HCT116 (cell line): ENCODE data around the gene MOB3C.

Experiments used
- CBX3 ChIP-seq: IDR thresholded peaks from 2 replicates; pipeline ENCODE4 v1.6.1; 2012; ENCODE audit warnings: low read depth
- CEBPB ChIP-seq: IDR thresholded peaks from 2 replicates; pipeline ENCODE4 v1.6.1; 2012; ENCODE audit warnings: low read depth
- CTCF ChIP-seq, 3 experiments: fragments of 200-600 bp in 1 of 3; sonication (generic) in 1 of 3; IDR thresholded peaks in 2 of 3; conservative IDR thresholded peaks in 1 of 3; 2 replicates each; pipeline ENCODE4 v1.5.1; 2012 to 2017; ENCODE audit warnings: low read depth in 2 of 3, low read length in 2 of 3, antibody characterized with exemption in 1 of 3, borderline replicate concordance in 1 of 3, control low read depth in 1 of 3, mild to moderate bottlenecking in 1 of 3, mixed read lengths in 1 of 3, mixed run types in 1 of 3, moderate library complexity in 1 of 3; ENCODE audit not compliant: insufficient read depth in 1 of 3
- EZH2 ChIP-seq: fragments of 200-600 bp; sonication (generic); IDR thresholded peaks from 2 replicates; pipeline ENCODE4 v1.6.1; 2017; ENCODE audit warnings: antibody characterized with exemption, mixed run types
- EZH2phosphoT487 ChIP-seq: fragments of 200-600 bp; IDR thresholded peaks from 2 replicates; pipeline ENCODE4 v1.6.1; 2018; ENCODE audit warnings: antibody characterized with exemption, borderline replicate concordance
- JUND ChIP-seq: IDR thresholded peaks from 2 replicates; pipeline ENCODE4 v1.6.1; 2012
- MAX ChIP-seq: IDR thresholded peaks from 2 replicates; pipeline ENCODE4 v1.6.1; 2012
- POLR2A ChIP-seq: IDR thresholded peaks from 2 replicates; pipeline ENCODE4 v1.7.0; 2011; ENCODE audit warnings: borderline replicate concordance; ENCODE audit not compliant: insufficient read depth, insufficient read length; ENCODE audit errors: extremely low read depth
- POLR2AphosphoS5 ChIP-seq: IDR thresholded peaks from 2 replicates; pipeline ENCODE4 v1.6.1; 2011; ENCODE audit warnings: mild to moderate bottlenecking, low read depth, low read length, moderate library complexity
- RAD21 ChIP-seq: IDR thresholded peaks from 2 replicates; pipeline ENCODE4 v1.6.1; 2012; ENCODE audit warnings: low read depth, mild to moderate bottlenecking
- REST ChIP-seq: IDR thresholded peaks from 2 replicates; pipeline ENCODE4 v1.6.1; 2012; ENCODE audit warnings: low read depth
- SP1 ChIP-seq: IDR thresholded peaks from 2 replicates; pipeline ENCODE4 v1.6.1; 2012; ENCODE audit warnings: low read depth
- YY1 ChIP-seq: IDR thresholded peaks from 2 replicates; pipeline ENCODE4 v1.6.1; 2011; ENCODE audit warnings: low read length, low read depth, moderate library complexity, mild to moderate bottlenecking; ENCODE audit not compliant: insufficient replicate concordance; ENCODE audit errors: extremely low read depth

- TF ChIP-seq CTCF (IDR thresholded peaks at IDR 0.05 in 2 of 3, conservative IDR thresholded peaks at IDR 0.05 in 1 of 3; ENCODE audit: borderline replicate concordance in 1 of 3, insufficient read depth in 1 of 3, low read depth in 2 of 3, low read length in 2 of 3) (no peak), EZH2phosphoT487 (no peak), REST (no peak), EZH2 (no peak), POLR2A (no peak), RAD21 (no peak), POLR2AphosphoS5 (no peak), YY1 (no peak), SP1 (no peak), CBX3 (no peak), JUND (no peak), CEBPB (no peak), MAX (no peak)
Measured at GRCh38 chr1:46617833-46618232, 1.2 kb upstream of the MOB3C start.
